OCI-LY7 (cell line): ENCODE measurements around the gene GLB1L. TPM values are rescaled to one million over a fixed set of nuclear protein-coding genes. Genes with fewer than 3 reads are reported as not detected.

Experiments used
- BruUV-seq: library from RNA; stranded (reverse); fragments of 400-500 nt; replicated peaks from 2 replicates; lab custom pipeline; 2021; lab: Mats Ljungman, UMichigan
- CTCF ChIA-PET: fragments of 300-600 bp; sonication (Branson Sonifier 250); formaldehyde crosslinking; loops from one replicate; lab custom pipeline; 2022; ENCODE audit warnings: antibody characterized with exemption; ENCODE audit not compliant: unreplicated experiment; lab: Charles Lee
- POLR2A ChIA-PET: fragments of 300-600 bp; sonication (Branson Sonifier 250); formaldehyde crosslinking; loops from one replicate; lab custom pipeline; 2022; ENCODE audit warnings: antibody characterized with exemption; lab: Charles Lee
- DNase-seq: peaks from one replicate; pipeline ENCODE4 v3.0.0-alpha.2; 2015; ENCODE audit warnings: low spot score
- H2AFZ ChIP-seq: fragments of 200-600 bp; sonication (generic), shearing (Covaris generic); 2 replicates; pipeline ENCODE4 v1.6.1; 2014; ENCODE audit warnings: mild to moderate bottlenecking, antibody characterized with exemption, low read length, moderate library complexity
- H3K27ac ChIP-seq: fragments of 200-600 bp; sonication (generic); 2 replicates; pipeline ENCODE4 v1.5.1; 2014; ENCODE audit warnings: mixed run types, low read depth, mild to moderate bottlenecking, moderate library complexity, low read length, inconsistent platforms; ENCODE audit not compliant: poor library complexity, severe bottlenecking
- H3K36me3 ChIP-seq: fragments of 200-600 bp; sonication (generic); 2 replicates; pipeline ENCODE4 v1.6.1; 2014; ENCODE audit warnings: mild to moderate bottlenecking, antibody characterized with exemption, low read length, moderate library complexity, mixed read lengths; ENCODE audit not compliant: insufficient read depth
- H3K4me1 ChIP-seq: fragments of 200-600 bp; sonication (generic); 2 replicates; pipeline ENCODE4 v1.5.1; 2014; ENCODE audit warnings: mild to moderate bottlenecking, low read length; ENCODE audit not compliant: insufficient read depth, poor library complexity, severe bottlenecking
- H3K4me2 ChIP-seq: fragments of 200-600 bp; sonication (generic); 2 replicates; pipeline ENCODE4 v1.6.1; 2014; ENCODE audit warnings: mild to moderate bottlenecking, low read length
- H3K4me3 ChIP-seq: fragments of 200-600 bp; sonication (generic); 2 replicates; pipeline ENCODE4 v1.5.1; 2014; ENCODE audit warnings: mild to moderate bottlenecking, low read depth, low read length; ENCODE audit not compliant: poor library complexity, severe bottlenecking
- H3K79me2 ChIP-seq: fragments of 200-600 bp; sonication (generic); 2 replicates; pipeline ENCODE4 v1.6.1; 2016; ENCODE audit warnings: low read depth, mild to moderate bottlenecking, low read length, moderate library complexity, mixed read lengths; ENCODE audit not compliant: insufficient read depth
- H3K9me2 ChIP-seq: fragments of 200-600 bp; sonication (generic); 2 replicates; pipeline ENCODE4 v1.6.1; 2016; ENCODE audit warnings: mild to moderate bottlenecking, low read length, mixed read lengths; ENCODE audit not compliant: insufficient read depth
- H3K9me3 ChIP-seq: fragments of 200-600 bp; sonication (generic); 2 replicates; pipeline ENCODE4 v1.6.1; 2014; ENCODE audit warnings: mild to moderate bottlenecking, mixed run types, low read length, mixed read lengths
- H4K20me1 ChIP-seq: fragments of 200-600 bp; sonication (generic); 2 replicates; pipeline ENCODE4 v1.6.1; 2014; ENCODE audit warnings: mild to moderate bottlenecking, antibody characterized with exemption, low read length, moderate library complexity, mixed read lengths; ENCODE audit not compliant: insufficient read depth
- CTCF ChIP-seq: fragments of 200-600 bp; sonication (generic); conservative IDR thresholded peaks from 2 replicates; pipeline ENCODE4 v1.5.1; 2014; ENCODE audit warnings: mild to moderate bottlenecking, antibody characterized with exemption, low read length, moderate library complexity, mixed read lengths
- EZH2phosphoT487 ChIP-seq: fragments of 200-600 bp; sonication (generic); IDR thresholded peaks from 2 replicates; pipeline ENCODE4 v1.6.1; 2018; ENCODE audit warnings: low read depth, borderline replicate concordance, mild to moderate bottlenecking, mixed run types, antibody characterized with exemption, low read length, moderate library complexity, mixed read lengths
- intact Hi-C: fragments of 100-400 bp; cut with micrococcal nuclease; formaldehyde crosslinking; loops from one replicate; pipeline ENCODE4 v1.10.0; 2022; ENCODE audit not compliant: unreplicated experiment
- total RNA-seq, 2 experiments: library from RNA; depleted of rRNA in 1 of 2; stranded (reverse); fragments of >200 nt in 1 of 2; shearing (Covaris generic) in 1 of 2; gene quantifications; 2 replicates each; pipeline ENCODE4 v1.2.3, GENCODE V29; 2014 to 2022

Gene GLB1L
- total RNA-seq, 2 experiments from 2014 or later: 6.9 to 8.6 TPM

- Histone ChIP-seq H2AFZ (no peak overlapping the region), H3K36me3 (peaks cover 54% of the 10 kb centered on the region), H3K9me3 (no peaks in the 10 kb centered on the region), H3K4me3 (no peak overlapping the region), H4K20me1 (peaks cover 5% of the 10 kb centered on the region), H3K27ac (no peak overlapping the region), H3K9me2 (no peaks in the 10 kb centered on the region), H3K4me1 (peaks cover 25% of the 10 kb centered on the region), H3K79me2 (peaks cover 12% of the 10 kb centered on the region; the same call in 1 of the 2 replicates), H3K4me2 (no peak overlapping the region)
- CTCF ChIA-PET: no interaction called here
- POLR2A ChIA-PET: no interaction called here
- no peak for DNase-seq
- BruUV-seq: no TSS peak
- TF ChIP-seq CTCF (no peak), EZH2phosphoT487 (no peak)
- intact Hi-C loops: no loop called here
Measured at GRCh38 chr2:219282943-219283581, 37.8 kb upstream of the GLB1L start.

GRCh38 chr2:219282375-219282774, 37.1 kb upstream of the GLB1L start:
- TF ChIP-seq EZH2phosphoT487: no peak
- no peak for TF ChIP-seq CTCF
- Histone ChIP-seq H3K4me2 (no peak overlapping the region), H3K9me3 (no peaks in the 10 kb centered on the region), H2AFZ (no peak overlapping the region), H3K4me3 (no peak overlapping the region), H3K9me2 (no peaks in the 10 kb centered on the region), H3K27ac (no peak overlapping the region), H4K20me1 (peaks cover 5% of the 10 kb centered on the region), H3K36me3 (peaks cover 54% of the 10 kb centered on the region), H3K4me1 (peaks cover 29% of the 10 kb centered on the region), H3K79me2 (peaks cover 13% of the 10 kb centered on the region; the same call in 1 of the 2 replicates)
- ChIA-PET CTCF (no interaction called here), POLR2A (interaction anchor here (2.4 kb wide), 1 partner anchor 12 kb away, joined by 13 read pairs; no protein-coding TSS in a partner anchor)
- no peak for DNase-seq
- intact Hi-C loops: no loop called here
- no TSS peak for BruUV-seq

GRCh38 chr2:219281588-219281987, 36.3 kb upstream of the GLB1L start:
- no peak overlapping the region for H3K4me3 ChIP-seq
- CTCF ChIA-PET: interaction anchor here (2.1 kb wide), 1 partner anchor 14 kb away, joined by 8 read pairs; no protein-coding TSS in a partner anchor
- BruUV-seq: no TSS peak
- H3K4me1 ChIP-seq: peaks cover 36% of the 10 kb centered on the region
- no peak overlapping the region for H2AFZ ChIP-seq
- H3K79me2 ChIP-seq: peaks cover 19% of the 10 kb centered on the region; the same call in 1 of the 2 replicates
- peaks cover 54% of the 10 kb centered on the region for H3K36me3 ChIP-seq
- H3K4me2 ChIP-seq: no peak overlapping the region
- H3K9me2 ChIP-seq: no peaks in the 10 kb centered on the region
- POLR2A ChIA-PET: interaction anchor here (0.6 to 2.4 kb wide), 2 partner anchors 13 to 623 kb away, joined by 3 to 13 read pairs; no protein-coding TSS in a partner anchor
- TF ChIP-seq EZH2phosphoT487: no peak
- TF ChIP-seq CTCF: no peak
- no peaks in the 10 kb centered on the region for H3K9me3 ChIP-seq
- no peak overlapping the region for H3K27ac ChIP-seq
- no peak for DNase-seq
- intact Hi-C loops: no loop called here
- peaks cover 5% of the 10 kb centered on the region for H4K20me1 ChIP-seq
